ENCODE results near the gene SIKE1.
A peak's percentile ranks its signal among the peaks of the same experiment; 100 is the strongest.

The SIKE1 gene

DNA sequence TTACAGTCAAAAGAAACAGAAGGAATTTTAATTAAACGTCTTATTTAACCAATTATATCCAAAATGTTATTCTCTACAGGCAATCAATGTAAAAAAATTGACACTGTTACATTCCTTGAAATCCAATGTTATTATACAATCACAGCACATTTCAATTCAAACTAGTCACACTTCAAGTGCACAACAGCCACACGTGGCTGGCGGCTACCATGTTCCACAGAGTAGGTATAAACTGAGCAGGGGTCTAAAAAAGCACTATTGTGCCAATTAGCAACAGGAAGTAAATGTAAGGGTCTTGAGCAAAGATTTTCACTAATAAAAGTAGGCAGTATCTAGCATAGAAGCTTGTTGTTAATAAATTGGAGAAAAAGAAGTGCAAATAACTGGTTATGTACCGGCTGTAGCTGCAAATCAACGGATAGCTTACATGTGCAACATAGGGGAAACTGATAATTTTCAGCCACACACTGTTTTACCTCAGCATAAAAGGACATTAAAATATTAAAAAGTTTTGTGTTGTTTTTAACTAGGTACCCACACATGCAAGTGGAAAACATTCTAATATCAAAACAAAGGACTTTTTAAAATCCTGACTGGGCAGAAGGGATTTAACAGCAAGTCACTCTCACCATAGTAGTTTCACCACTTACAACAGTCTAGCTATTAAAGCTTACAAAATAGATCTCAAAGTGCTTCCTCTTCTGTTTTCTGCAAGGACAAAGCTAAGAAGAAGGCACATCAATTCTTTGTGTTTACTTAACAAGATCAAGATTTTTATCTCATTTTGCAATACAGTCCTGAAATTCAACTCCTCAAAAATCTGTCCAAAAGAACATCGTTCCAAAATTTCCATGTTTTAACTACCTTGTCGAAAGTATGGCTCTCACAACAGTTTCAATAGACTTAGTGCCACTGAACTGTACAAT lies 25.2 kb downstream of the SIKE1 start:
- DNase-seq = no peak

DNA sequence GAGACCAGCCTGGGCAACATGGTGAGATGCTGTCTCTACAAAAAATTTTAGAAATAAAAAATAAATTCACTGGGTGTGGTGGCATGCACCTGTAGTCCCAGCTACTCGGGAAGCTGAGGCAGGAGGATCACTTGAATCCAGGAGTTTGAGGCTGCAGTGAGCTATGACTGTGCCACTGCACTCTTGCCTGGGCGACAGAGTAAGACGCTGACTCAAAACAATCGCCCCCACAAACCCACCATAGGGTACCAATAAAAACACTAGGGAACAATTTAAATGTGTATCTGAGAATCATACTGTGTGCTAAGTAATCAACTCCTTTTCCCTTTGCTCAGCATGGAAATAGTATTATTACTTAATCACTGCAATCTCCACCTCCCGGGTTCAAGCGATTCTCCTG lies 26.8 kb downstream of the SIKE1 start:
- peak; percentile 15 to 17 for DNase-seq

DNA sequence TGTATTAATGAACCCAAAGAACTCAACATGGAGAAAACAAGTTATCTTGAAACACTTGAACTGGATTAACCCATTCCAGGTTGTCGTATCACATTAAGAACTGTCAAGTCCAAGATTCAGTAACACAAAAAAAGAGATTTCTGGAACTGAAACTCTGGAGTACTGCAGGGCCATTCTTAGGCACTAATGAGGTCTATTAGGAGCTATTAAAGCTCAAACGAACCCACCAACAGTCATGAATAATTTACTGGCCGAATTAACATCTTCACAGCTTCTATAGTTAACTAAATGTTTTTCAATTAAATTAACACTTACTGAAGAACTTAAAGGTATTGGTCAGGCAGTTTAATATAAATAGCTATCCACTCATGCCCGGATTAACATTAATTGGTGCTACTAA lies 27.3 kb downstream of the SIKE1 start:
- DNase-seq = no peak

DNA sequence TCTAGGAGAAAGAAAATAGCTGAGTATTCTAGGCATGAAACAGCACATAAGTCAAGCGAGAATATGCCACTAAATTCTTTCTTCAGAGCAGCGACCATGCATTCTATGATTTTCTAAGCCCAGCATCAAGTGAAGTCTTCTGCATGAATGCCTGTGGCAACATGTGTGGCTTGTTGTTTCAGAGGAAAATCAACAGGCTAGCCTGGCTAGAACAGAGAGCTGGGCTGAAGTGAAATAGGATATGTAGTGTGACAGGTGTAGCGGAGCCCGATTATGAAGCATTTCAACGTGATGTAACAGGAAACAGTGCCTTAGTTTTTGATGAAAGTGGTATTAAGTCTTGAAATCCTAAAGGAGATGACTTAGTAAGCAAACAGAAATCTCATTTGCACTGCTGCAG lies 29.7 kb downstream of the SIKE1 start:
- DNase-seq = no peak

DNA sequence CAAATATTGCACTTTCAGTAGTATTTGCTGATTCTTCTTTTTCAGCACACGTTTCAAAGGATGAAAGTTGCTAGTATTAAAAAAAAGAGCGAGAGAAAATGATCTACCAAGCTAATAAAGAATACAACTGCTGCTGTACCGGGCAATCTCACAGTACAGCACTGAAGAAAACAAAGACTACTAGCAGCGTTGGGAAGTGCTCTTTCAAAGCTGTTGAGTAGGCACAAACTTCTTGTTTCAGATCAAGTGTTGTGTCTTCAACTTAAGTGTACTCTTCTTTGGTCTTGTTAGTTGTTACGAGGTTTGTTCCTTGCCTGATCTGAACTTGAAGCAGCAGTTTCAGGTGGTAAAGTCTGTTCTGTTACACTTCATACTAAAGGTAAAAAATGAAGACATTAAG lies 30.6 kb downstream of the SIKE1 start:
- DNase-seq = no peak

DNA sequence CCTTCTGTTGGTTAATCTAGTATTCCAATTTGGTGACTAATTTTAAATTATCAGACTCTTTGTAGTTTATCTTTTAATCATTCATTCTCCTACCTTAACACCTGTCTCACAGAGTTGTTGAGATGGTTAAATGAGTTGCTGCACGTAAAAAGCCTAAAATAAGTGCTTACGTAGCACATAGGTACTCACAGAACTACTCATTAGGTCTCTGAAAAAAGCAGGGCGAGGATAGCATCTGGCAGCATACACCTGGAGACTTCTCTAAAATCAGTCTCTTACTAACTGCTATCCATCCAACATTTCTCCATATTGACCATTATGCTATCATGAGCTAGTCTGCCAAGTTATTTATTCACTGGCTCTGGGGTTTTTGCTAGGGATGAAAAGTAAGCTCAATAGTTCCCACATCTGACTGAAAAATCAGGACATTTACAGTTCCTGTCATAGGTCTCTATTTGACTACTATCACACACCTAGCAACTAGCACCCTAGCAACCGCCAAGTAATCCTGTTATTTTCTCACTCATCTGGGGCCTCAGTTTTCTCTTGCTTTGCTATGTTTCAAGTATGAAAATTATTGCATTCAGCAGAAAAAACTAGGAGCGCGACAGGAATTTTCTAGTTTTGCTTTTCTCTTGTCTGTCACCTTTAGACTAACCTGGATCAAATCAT lies 33.9 kb downstream of the SIKE1 start:
- no peak for DNase-seq

DNA sequence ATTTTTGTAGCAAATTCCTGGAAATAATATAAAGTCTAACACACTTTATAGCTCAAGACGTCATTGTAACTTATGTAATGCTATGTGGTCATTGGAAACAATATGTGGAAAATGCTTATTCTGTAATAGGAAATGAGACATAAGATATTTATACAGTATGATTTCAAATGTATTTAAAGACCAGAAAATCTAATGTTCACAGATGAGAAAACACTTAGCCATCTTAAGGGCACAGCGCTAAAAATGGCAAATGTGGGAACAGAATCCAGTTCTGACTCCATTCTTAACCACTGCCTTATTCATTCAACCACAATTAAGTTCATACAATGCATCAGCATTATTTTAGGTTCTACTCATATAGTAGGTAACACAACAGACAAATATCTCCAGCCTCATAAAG lies 35.2 kb downstream of the SIKE1 start:
- no peak for DNase-seq

DNA sequence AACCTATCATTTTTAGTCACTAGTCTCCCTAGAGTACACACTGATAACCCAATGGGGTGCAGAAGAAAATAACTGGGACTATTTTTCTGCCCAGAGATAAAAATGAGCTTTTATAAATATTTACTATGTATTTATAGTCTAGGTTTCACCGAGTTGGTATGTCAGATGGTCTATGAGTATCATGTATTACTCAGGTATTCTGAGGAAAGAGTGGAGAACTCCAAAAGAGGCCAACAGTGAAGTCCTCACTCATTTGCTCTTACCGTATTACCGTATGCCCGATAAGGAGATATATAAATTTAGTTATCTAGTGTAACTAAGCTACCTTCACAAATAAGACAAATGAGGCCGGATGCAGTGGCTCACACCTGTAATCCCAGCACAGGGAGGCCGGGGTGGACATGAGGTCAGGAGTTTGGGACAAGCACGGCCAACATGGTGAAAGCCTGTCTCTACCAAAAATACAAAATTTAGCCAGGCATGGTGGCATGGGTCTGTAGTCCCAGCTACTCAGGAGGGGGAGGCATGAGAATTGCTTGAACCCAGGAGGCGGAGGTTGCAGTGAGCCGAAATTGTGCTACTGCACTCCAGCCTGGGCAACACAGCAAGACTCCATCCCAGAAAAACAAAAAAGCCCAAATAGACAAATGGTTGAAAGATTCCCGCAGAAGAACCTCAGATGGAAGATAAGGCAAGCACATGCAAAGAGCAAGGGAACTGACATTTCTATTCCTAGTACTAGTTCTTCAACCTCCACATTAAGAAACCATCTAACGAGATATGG lies 38.3 kb downstream of the SIKE1 start:
- DNase-seq = no peak

DNA sequence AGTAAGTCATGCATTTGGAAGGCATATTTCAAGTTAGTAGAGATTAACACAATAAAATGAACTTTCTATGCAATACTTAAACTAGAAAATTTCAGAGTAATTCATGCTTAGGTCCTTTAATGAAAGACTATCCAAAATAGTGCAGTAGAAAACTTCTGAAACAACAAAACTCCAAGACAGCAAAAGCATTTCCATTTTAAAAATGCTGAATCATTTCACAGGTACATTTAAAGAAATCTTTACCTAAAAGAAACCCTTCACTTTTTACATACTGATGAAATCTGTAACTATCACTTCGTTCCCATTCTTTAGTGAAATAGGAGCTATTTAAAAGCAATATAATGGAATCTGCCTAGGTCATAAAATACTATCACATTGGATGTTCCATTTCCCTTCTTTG lies 40.2 kb downstream of the SIKE1 start:
- no peak for DNase-seq

DNA sequence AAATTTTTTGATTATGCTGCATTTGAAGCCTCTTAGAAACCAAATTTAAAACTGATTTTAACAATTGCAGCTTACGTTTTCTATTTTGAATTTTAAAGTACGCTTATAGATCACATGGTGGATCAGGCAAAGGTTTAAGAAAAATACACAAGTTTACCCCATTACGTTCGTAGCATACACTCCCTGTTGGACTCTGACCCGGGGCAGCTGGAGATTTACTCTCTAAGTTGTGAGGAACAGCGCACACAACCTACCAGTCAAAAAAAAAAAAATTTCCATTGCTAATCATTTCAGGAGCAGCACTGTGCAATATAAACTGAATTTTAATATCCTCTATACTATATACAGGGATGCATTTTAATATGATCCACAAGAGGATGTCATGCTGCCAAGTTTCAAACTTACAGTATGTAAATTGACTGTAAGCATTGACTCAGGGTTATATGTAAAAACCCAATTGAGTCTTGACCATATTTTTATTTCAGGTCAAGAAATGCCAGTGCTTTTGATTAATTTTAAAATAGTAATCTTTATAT lies 43.1 kb downstream of the SIKE1 start:
- no peak for DNase-seq

DNA sequence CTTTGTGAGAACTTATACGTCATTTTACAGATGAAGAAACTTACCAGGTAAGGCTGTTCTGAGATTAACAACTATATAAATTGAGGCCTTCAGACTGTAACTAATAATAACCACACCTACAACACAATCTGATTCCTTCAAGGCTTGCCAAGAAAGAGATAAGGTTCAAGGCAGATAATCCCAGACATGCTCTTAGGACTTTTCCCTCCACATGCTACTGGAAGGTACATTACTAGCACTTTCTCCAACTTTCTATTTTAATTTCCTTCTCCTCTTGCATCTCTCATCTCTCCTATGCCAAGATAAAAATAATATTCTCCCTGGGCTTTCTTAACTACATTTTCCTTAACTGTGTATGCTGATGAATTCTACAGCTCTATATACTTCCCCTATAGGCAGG lies 45.0 kb downstream of the SIKE1 start:
- DNase-seq = no peak

DNA sequence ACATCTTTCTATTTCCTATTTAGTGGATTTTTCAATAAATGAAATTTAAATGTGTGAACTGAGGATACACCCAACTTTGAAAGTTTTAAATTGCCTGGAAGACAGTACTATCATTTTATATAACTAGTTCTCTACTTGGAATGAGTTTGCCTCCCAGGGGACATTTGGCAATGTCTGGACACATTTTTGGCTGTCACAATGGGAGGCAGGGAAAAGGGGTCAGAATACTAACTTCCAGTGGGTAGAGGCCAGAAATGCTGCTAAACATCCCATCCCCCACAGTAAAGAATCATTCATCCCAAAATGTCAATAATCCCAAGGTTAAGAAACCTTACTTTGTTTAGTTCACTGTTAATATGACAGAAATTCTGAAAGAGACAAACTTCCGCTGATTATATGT lies 50.7 kb downstream of the SIKE1 start:
- DNase-seq = no peak

DNA sequence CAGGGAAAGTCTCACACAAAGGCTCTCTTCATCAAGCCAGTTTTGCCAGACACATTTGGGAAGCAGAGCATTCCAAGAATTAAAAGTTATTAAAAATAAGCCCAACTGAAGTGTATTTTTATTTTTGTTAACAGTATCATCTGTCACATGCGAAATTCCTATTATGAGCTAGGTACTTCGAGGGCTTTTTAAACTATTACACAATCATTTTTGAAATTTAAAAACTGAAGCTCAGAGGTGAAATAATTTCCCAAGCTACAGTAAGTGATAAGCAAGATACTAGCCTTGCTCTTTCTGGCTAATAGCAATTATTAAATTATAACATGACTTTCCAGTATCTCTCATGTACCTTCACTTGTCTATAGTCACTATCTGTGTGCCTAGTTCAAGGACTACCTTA lies 51.9 kb downstream of the SIKE1 start:
- no peak for DNase-seq

DNA sequence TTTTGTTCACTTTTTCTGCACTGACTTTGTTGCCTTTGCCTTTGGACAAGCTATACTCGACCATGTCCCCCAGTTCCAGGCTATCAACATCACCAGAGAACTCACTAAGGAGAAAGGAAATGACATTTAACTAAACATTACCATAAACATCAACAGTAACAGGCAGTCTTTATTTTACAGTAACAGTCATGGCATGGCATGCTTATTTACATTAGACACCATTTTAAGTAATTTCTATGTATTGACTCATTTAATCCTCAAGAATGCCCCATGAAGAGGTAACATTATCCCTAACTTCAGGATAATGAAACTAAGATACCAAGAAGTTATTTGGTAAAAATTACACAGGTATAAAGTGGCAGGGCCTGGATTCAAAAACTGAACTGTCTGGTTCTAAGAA lies 55.3 kb downstream of the SIKE1 start:
- DNase-seq = no peak

DNA sequence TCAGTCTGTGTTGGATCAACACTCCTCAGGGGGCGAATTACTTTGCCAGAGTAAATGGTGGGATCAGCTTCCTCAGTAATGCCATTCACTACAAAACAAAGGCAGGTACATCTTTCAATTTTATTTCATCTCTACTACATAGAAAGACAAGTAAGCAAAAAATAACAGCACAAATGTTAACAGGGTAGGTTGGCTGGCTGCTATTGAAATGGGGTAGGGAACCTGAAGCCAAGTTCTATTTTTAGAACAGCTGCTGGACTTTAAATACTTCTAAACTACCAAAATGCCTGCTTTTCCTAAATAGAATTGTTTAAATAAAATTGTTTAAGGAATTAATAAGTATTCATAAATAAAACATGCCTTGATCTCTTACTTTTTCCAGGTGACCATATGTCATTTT lies 56.6 kb downstream of the SIKE1 start:
- no peak for DNase-seq

DNA sequence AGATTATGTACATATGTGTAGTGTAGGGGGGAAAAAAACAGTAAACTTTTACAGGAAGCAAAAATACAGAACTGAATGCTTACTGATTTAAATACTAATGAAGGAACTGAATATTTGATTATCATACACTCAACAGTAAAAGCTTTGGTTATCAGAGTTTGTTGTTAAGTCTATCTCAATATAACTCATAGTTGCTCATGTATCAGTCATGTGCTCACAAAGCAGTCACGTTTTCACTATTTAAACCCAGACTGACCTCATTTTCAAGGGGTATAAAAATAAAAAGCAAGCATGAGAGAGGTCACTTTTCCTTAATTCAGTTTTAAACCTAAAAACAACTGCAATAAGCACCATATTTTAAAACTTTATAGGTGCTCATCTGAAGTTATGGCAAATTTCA lies 57.0 kb downstream of the SIKE1 start:
- DNase-seq = no peak

DNA sequence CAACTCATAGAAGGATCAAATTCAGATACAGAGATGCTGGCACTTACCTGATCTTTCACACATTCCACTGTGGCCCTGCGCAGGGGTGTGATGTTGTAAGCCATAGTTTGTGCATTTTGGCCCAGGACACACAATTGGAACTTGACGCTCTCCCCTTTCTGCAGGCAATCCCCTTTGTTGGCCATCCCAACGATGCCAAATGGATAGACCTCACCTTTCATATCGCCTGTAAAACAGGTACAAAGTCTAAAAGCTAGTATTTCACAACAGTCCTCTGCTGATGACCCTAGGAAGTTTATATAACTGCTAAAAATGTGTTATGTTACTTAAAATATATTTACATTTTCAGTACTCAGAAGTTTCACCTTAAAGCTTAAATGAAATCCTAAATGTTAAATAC lies 60.0 kb downstream of the SIKE1 start:
- DNase-seq = no peak

Measured in activated CD4-positive, alpha-beta T cell treated with anti-CD3 and anti-CD28 coated beads for 4 hours (primary cell).